HG02981 (cell line): ENCODE data around the gene PREX1.
"Not testable (repeated sequence)": the region's sequence is repeated elsewhere in the genome, so short reads cannot be mapped to it uniquely, and the experiment has no call there.

Experiments
- ATAC-seq: cut with Tn5 transposase; IDR thresholded peaks from one replicate; pipeline ENCODE4 v1.9.1; 2021; ENCODE audit warnings: mild to moderate bottlenecking, moderate library complexity; ENCODE audit not compliant: unreplicated experiment

Gene PREX1

GRCh38 chr20:48598303-48598941 is 229.4 kb downstream of the PREX1 start:
- ATAC-seq: not testable (repeated sequence)

GRCh38 chr20:48597521-48598302 is 230.1 kb downstream of the PREX1 start:
- no peak for ATAC-seq

- no peak for ATAC-seq
Observed at GRCh38 chr20:48596334-48596898, 231.4 kb downstream of the PREX1 start.

- ATAC-seq: no peak
Observed at GRCh38 chr20:48595495-48596333, 232.1 kb downstream of the PREX1 start.

GRCh38 chr20:48594533-48594932 is 233.3 kb downstream of the PREX1 start:
- no peak for ATAC-seq

GRCh38 chr20:48592107-48592940 is 235.5 kb downstream of the PREX1 start:
- no peak for ATAC-seq

- no peak for ATAC-seq
Observed at GRCh38 chr20:48586730-48587129, 241.1 kb downstream of the PREX1 start.

- no peak for ATAC-seq
Observed at GRCh38 chr20:48585061-48585870, 242.5 kb downstream of the PREX1 start.

GRCh38 chr20:48584391-48585060 is 243.3 kb downstream of the PREX1 start:
- no peak for ATAC-seq

GRCh38 chr20:48583801-48584200 is 244.0 kb downstream of the PREX1 start:
- ATAC-seq: no peak

- no peak for ATAC-seq
Observed at GRCh38 chr20:48583171-48583570, 244.6 kb downstream of the PREX1 start.

- no peak for ATAC-seq
Observed at GRCh38 chr20:48582673-48582985, 245.2 kb downstream of the PREX1 start.

- no peak for ATAC-seq
Observed at GRCh38 chr20:48581167-48581566, 246.6 kb downstream of the PREX1 start.

GRCh38 chr20:48578397-48579098 is 249.3 kb downstream of the PREX1 start:
- ATAC-seq: no peak

- no peak for ATAC-seq
Observed at GRCh38 chr20:48577557-48577956, 250.2 kb downstream of the PREX1 start.

- ATAC-seq: no peak
Observed at GRCh38 chr20:48574383-48574782, 253.4 kb downstream of the PREX1 start.
